ENCODE data around the gene MCF2.
A peak's percentile ranks its signal among the peaks of the same experiment; 100 is the strongest.

Gene MCF2

GRCh38 chrX:139600105-139600504, 107.9 kb downstream of the MCF2 start:
- no peak for DNase-seq (ENCODE audit: low spot score)

- DNase-seq (ENCODE audit: low spot score) = peak; percentile 0
These were observed 111.9 kb downstream of the MCF2 start for GRCh38 chrX:139596068-139596467.

GRCh38 chrX:139585613-139586012, 122.4 kb downstream of the MCF2 start:
- DNase-seq (ENCODE audit: low spot score) = no peak

- DNase-seq (ENCODE audit: low spot score) = no peak
These were observed 126.9 kb downstream of the MCF2 start for GRCh38 chrX:139581068-139581467.

GRCh38 chrX:139566981-139567380, 141.0 kb downstream of the MCF2 start:
- DNase-seq (ENCODE audit: low spot score) = no peak

- no peak for DNase-seq (ENCODE audit: low spot score)
These were observed 144.7 kb downstream of the MCF2 start for GRCh38 chrX:139563251-139563650.

- DNase-seq (ENCODE audit: low spot score) = no peak
These were observed 147.7 kb downstream of the MCF2 start for GRCh38 chrX:139560221-139560620.

GRCh38 chrX:139559383-139560042, 148.5 kb downstream of the MCF2 start:
- peak; percentile 69 for DNase-seq (ENCODE audit: low spot score)

GRCh38 chrX:139554991-139555675, 152.8 kb downstream of the MCF2 start:
- DNase-seq (ENCODE audit: low spot score) = no peak

- DNase-seq (ENCODE audit: low spot score) = no peak
These were observed 153.6 kb downstream of the MCF2 start for GRCh38 chrX:139554376-139554775.

- DNase-seq (ENCODE audit: low spot score) = no peak
These were observed 163.4 kb downstream of the MCF2 start for GRCh38 chrX:139544591-139544990.

GRCh38 chrX:139543920-139544319, 164.0 kb downstream of the MCF2 start:
- no peak for DNase-seq (ENCODE audit: low spot score)

- no peak for DNase-seq (ENCODE audit: low spot score)
These were observed 165.3 kb downstream of the MCF2 start for GRCh38 chrX:139542652-139543051.

GRCh38 chrX:139538907-139539790, 168.8 kb downstream of the MCF2 start:
- no peak for DNase-seq (ENCODE audit: low spot score)

GRCh38 chrX:139533444-139533843, 174.5 kb downstream of the MCF2 start:
- DNase-seq (ENCODE audit: low spot score) = no peak

- DNase-seq (ENCODE audit: low spot score) = no peak
These were observed 175.1 kb downstream of the MCF2 start for GRCh38 chrX:139532834-139533233.

Small RNAs within 50 kb of the gene (small RNA-seq; reads per million reads assigned to genes)
- gene RF01210 = 0 to 0.08 reads per million in 2 experiments
